Stomach (tissue), 9 donors: ENCODE results near the gene COL21A1. TPM values are rescaled to one million over a fixed set of nuclear protein-coding genes. Genes with fewer than 3 reads are reported as not detected.

Source experiments
- DNase-seq, 2 donors: peaks; one replicate each; pipeline versions ENCODE4 v3.0.0 to v3.0.0-alpha.2; 2013 to 2019
- H3K27ac ChIP-seq, 5 donors: fragments of 200-600 bp in 4 of 5; sonication (generic) in 4 of 5; one replicate each; pipeline ENCODE4 v1.5.1; 2013 to 2019; ENCODE audit warnings: mild to moderate bottlenecking in 1 of 5, moderate library complexity in 1 of 5
- H3K27me3 ChIP-seq, 3 donors: fragments of 200-600 bp; sonication (generic); one replicate each; pipeline ENCODE4 v1.5.1; 2017 to 2019; ENCODE audit warnings: mixed run types in 1 of 3
- H3K36me3 ChIP-seq, 4 donors: fragments of 200-600 bp; sonication (generic); 1 replicate in 3 of 4; 2 replicates in 1 of 4; pipeline ENCODE4 v1.5.1; 2016 to 2019
- H3K4me1 ChIP-seq, 4 donors: fragments of 200-600 bp; sonication (generic); one replicate each; pipeline ENCODE4 v1.5.1; 2016 to 2019
- H3K4me3 ChIP-seq, 4 donors: fragments of 200-600 bp; sonication (generic) in 3 of 4; one replicate each; pipeline ENCODE4 v1.5.1; 2016 to 2019; ENCODE audit warnings: mild to moderate bottlenecking in 1 of 4
- H3K9me3 ChIP-seq, 4 donors: fragments of 200-600 bp; sonication (generic); one replicate each; pipeline ENCODE4 v1.5.1; 2016 to 2019
- EP300 ChIP-seq: sonication (generic); formaldehyde crosslinking; IDR thresholded peaks from one replicate; pipeline ENCODE4 v1.6.1; 2017; ENCODE audit warnings: antibody characterized with exemption
- POLR2A ChIP-seq, 4 donors: fragments of 450-650 bp; IDR thresholded peaks; one replicate each; pipeline ENCODE4 v1.6.1; 2016; ENCODE audit warnings: antibody characterized with exemption in 4 of 4, control low read depth in 2 of 4, mild to moderate bottlenecking in 1 of 4, moderate library complexity in 1 of 4
- POLR2AphosphoS5 ChIP-seq, 3 donors: sonication (generic); formaldehyde crosslinking; IDR thresholded peaks; one replicate each; pipeline ENCODE4 v1.6.1; 2016; ENCODE audit warnings: antibody characterized with exemption in 3 of 3
- WGBS, 5 donors: extraction: QIAGEN DNeasy Blood & Tissue Kit in 3 of 5; methylation state at CpG; one replicate each; pipeline versions ENCODE4 v1.1.5 to v1.1.7; 2013 to 2018; 5-methylcytosine and 5-hydroxymethylcytosine counted together
- intact Hi-C: fragments of 100-400 bp; cut with DNase I; formaldehyde crosslinking; loops from one replicate; pipeline ENCODE4 v1.15.1; 2023; ENCODE audit warnings: low total_unique reads
- polyA plus RNA-seq, 3 donors: library from polyadenylated mRNA; stranded (reverse); fragments of 200-250 nt; gene quantifications; one replicate each; pipeline ENCODE4 v1.2.3, GENCODE V29; 2013
- total RNA-seq, 5 donors: library from RNA; depleted of rRNA; stranded (reverse); fragments of >200 nt; gene quantifications; one replicate each; pipeline versions ENCODE4 v1.1.0 to v1.2.3, GENCODE V29; 2014 to 2016
- TF ChIP-seq, protein P1 (sequence below), 7 experiments: fragments of 450-650 bp in 4 of 7; fragments of 200-600 bp in 3 of 7; sonication (generic) in 3 of 7; IDR thresholded peaks; one replicate each; pipeline ENCODE4 v1.5.1; 2016 to 2019; ENCODE audit warnings: antibody characterized with exemption in 7 of 7, control low read depth in 2 of 7, mild to moderate bottlenecking in 1 of 7
- donor health status: healthy with polysubstance abuse.
- donor health status: Bipolar disorder and iron deficiency.
- donor health status: healthy.

The COL21A1 gene
- total and polyA plus RNA-seq, 8 donors: 0.31 to 69.4 (median 4.1) TPM; not detected in 1

DNA sequence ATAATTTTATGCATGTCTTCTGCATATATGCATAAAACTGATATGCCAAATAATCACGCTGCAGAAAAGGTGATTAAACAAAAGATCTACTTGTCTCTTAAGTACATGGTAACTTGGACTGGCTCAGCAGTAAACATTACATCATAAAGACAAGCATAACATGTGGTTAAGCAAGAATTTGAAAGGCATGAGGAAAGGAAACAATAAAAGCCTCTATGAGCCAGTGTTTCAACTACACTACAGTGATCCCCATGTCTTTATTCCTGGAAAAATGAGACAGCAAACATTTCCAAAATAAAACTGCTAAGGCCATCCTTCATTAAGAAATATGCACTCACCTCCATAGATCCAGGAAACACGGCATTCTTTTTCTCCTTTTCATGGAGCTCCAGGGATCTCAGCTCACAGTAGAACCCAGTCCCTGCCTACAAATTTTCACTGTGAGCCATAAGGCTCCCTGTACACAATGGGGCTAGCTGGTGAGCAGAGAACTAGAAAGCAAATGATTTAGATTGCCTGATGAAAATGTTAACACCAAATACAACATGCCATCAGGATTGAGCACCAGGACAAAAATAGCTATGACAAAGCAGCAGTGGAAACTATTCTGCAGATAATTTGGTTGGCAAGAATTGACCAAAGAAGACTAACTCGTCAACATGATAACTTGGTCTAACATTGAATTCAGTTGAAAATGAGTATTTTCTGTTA is 156.1 kb downstream of the COL21A1 start:
- intact Hi-C loops: no loop called here
- H3K36me3 ChIP-seq: peaks cover 0 to 4% (median 0%) of the 10 kb centered on the region in 4 donors
- H3K9me3 ChIP-seq: peaks cover 0 to 28% (median 15%) of the 10 kb centered on the region in 4 donors
- H3K27me3 ChIP-seq: no peaks in the 10 kb centered on the region
- peak overlapping the region in 2 of 5 donors; percentile 3 to 7 for H3K27ac ChIP-seq
- TF ChIP-seq POLR2AphosphoS5 (IDR thresholded peaks at IDR 0.05) (no peak), EP300 (no peak), POLR2A (IDR thresholded peaks at IDR 0.05) (no peak)
- TF ChIP-seq, protein P1, sequence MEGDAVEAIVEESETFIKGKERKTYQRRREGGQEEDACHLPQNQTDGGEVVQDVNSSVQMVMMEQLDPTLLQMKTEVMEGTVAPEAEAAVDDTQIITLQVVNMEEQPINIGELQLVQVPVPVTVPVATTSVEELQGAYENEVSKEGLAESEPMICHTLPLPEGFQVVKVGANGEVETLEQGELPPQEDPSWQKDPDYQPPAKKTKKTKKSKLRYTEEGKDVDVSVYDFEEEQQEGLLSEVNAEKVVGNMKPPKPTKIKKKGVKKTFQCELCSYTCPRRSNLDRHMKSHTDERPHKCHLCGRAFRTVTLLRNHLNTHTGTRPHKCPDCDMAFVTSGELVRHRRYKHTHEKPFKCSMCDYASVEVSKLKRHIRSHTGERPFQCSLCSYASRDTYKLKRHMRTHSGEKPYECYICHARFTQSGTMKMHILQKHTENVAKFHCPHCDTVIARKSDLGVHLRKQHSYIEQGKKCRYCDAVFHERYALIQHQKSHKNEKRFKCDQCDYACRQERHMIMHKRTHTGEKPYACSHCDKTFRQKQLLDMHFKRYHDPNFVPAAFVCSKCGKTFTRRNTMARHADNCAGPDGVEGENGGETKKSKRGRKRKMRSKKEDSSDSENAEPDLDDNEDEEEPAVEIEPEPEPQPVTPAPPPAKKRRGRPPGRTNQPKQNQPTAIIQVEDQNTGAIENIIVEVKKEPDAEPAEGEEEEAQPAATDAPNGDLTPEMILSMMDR (IDR thresholded peaks at IDR 0.05): no peak
- WGBS, 5 donors: 35 to 57% (median 45%) methylated on average over 3 of the region's 3 CpGs
- peak in 1 of 2 donors; percentile 32 for DNase-seq
- no peaks in the 10 kb centered on the region for H3K4me1 ChIP-seq
- H3K4me3 ChIP-seq: no peak overlapping the region

DNA sequence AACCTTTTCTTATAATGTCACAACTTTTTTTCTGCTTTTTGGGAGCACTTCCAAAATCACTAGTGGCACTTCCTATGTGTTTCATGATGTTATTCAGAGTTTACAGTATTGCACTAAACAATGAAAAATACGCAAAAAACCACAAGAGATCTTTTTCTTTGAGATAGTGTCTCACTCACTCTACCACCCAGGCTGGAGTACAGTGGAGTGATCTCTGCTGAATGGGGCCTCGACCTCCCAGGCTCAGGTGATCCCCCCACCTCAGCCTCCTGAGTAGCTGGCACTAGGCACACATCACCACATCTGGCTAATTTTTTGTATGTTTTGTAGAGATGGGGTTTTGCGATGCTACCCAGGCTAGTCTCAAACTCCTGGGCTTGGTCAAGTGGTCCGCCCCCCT is 158.7 kb downstream of the COL21A1 start:
- H3K4me1 ChIP-seq: no peaks in the 10 kb centered on the region
- H3K27me3 ChIP-seq: no peaks in the 10 kb centered on the region
- peaks cover 0 to 28% (median 14%) of the 10 kb centered on the region in 4 donors for H3K9me3 ChIP-seq
- 70 to 82% (median 76%) methylated on average over 4 of the region's 4 CpGs for WGBS, 5 donors
- no peak overlapping the region for H3K27ac ChIP-seq
- intact Hi-C loops: no loop called here
- no peak overlapping the region for H3K4me3 ChIP-seq
- peaks cover 0 to 4% (median 0%) of the 10 kb centered on the region in 4 donors for H3K36me3 ChIP-seq
- TF ChIP-seq POLR2A (IDR thresholded peaks at IDR 0.05): no peak
- no peak for TF ChIP-seq POLR2AphosphoS5 (IDR thresholded peaks at IDR 0.05)
- no peak for TF ChIP-seq EP300
- TF ChIP-seq, protein P1 (IDR thresholded peaks at IDR 0.05): no peak
- no peak for DNase-seq

DNA sequence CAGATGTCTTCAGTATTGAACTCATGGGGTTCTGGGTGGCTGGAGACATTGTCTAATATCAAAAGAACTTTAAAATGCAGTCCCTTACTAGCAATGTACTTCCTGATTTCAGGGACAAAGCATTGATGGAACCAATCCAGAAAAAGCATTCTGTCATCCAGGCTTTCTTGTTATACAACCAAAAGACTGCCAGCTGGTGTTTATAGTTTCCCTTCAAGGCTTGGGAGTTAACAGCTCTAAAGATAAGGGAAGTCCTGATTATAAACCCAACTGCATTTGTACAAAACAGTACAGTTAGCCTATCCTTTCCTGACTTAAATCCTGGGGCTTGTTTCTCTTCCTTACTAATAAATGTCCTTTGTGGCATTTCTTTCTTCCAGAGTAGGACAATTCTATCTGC is 160.0 kb downstream of the COL21A1 start:
- Histone ChIP-seq H3K4me3 (no peak overlapping the region), H3K27ac (no peak overlapping the region), H3K9me3 (peaks cover 0 to 18% (median 13%) of the 10 kb centered on the region in 4 donors), H3K4me1 (no peaks in the 10 kb centered on the region), H3K36me3 (no peaks in the 10 kb centered on the region), H3K27me3 (no peaks in the 10 kb centered on the region)
- no peak for DNase-seq
- TF ChIP-seq POLR2AphosphoS5 (IDR thresholded peaks at IDR 0.05) (no peak), POLR2A (IDR thresholded peaks at IDR 0.05) (no peak), EP300 (no peak)
- TF ChIP-seq, protein P1 (IDR thresholded peaks at IDR 0.05): no peak
- intact Hi-C loops: no loop called here

DNA sequence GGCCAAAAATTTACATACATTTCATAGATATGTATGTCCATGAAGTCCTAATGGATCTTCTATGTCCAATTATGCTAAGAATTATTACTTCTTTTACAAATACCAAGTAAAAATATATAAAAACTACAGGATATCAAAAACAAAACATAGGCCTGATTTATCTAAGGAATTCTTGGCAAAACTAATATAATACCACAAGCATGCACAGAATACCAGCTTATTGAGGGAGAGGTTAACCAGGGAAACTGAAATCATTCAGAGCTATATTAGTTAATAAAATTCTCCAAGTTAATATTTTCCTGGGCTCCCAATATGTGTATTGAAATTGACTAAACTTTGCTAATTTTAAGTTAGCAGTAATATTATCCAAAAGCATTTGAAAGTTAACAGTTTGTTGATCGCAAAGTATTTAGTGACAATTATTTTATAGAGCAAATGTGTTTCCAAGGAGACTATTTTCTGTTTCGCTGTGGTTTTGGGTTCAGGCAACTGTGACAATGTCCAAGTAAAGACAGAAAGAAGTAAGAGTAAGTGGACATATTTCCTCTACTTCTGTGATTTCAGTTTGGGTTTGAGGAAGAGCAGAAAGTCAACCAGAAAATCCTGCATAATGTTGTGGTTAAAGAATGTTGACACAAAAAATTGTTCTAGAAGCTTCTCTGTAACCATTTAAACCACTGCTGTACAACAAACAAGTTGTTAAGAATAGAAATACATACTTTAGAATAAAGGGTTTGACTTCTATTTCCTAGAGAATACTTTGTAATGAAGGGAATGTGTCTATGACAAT is 167.4 kb downstream of the COL21A1 start:
- intact Hi-C loops: no loop called here
- Histone ChIP-seq H3K27me3 (no peaks in the 10 kb centered on the region), H3K36me3 (no peaks in the 10 kb centered on the region), H3K4me1 (no peaks in the 10 kb centered on the region), H3K9me3 (peaks cover 0 to 10% (median 2%) of the 10 kb centered on the region in 4 donors), H3K4me3 (no peak overlapping the region), H3K27ac (no peak overlapping the region)
- WGBS, 5 donors: 86 to 95% (median 95%) methylated on average over 2 of the region's 2 CpGs
- no peak for DNase-seq
- no peak for TF ChIP-seq EP300
- TF ChIP-seq, protein P1 (IDR thresholded peaks at IDR 0.05): no peak
- no peak for TF ChIP-seq POLR2AphosphoS5 (IDR thresholded peaks at IDR 0.05)
- TF ChIP-seq POLR2A (IDR thresholded peaks at IDR 0.05): no peak
